NCI-H446 treated with DMSO at 0.1 percent for 48 hours (cell line): Measurements from ENCODE around the gene MICAL3.
A peak's percentile ranks its signal among the peaks of the same experiment; 100 is the strongest.

ENCODE experiments used
- DNase-seq: peaks from one replicate; lab custom pipeline; 2025; lab: John Stamatoyannopoulos, UW

The MICAL3 gene

GRCh38 chr22:17913801-17914347 lies 110.5 kb downstream of the MICAL3 start:
- no peak for DNase-seq

GRCh38 chr22:17912945-17913721 lies 111.2 kb downstream of the MICAL3 start:
- DNase-seq, result no peak

GRCh38 chr22:17911887-17912286 lies 112.5 kb downstream of the MICAL3 start:
- DNase-seq, result no peak

- no peak for DNase-seq
These were observed 113.1 kb downstream of the MICAL3 start for GRCh38 chr22:17911312-17911705.

GRCh38 chr22:17910561-17911311 lies 113.6 kb downstream of the MICAL3 start:
- peak; percentile 24 for DNase-seq

GRCh38 chr22:17907748-17908051 lies 116.7 kb downstream of the MICAL3 start:
- DNase-seq, result no peak

GRCh38 chr22:17906978-17907747 lies 117.2 kb downstream of the MICAL3 start:
- DNase-seq, result no peak

- DNase-seq, result no peak
These were observed 118.9 kb downstream of the MICAL3 start for GRCh38 chr22:17905445-17905844.

GRCh38 chr22:17903564-17904295 lies 120.6 kb downstream of the MICAL3 start:
- no peak for DNase-seq

- DNase-seq, result no peak
These were observed 121.4 kb downstream of the MICAL3 start for GRCh38 chr22:17902960-17903359.

GRCh38 chr22:17898375-17898774 lies 126.0 kb downstream of the MICAL3 start:
- no peak for DNase-seq

- DNase-seq, result no peak
These were observed 126.5 kb downstream of the MICAL3 start for GRCh38 chr22:17897858-17898257.

- no peak for DNase-seq
These were observed 126.9 kb downstream of the MICAL3 start for GRCh38 chr22:17897426-17897825.

- no peak for DNase-seq
These were observed 127.8 kb downstream of the MICAL3 start for GRCh38 chr22:17896586-17896985.

- DNase-seq, result no peak
These were observed 130.3 kb downstream of the MICAL3 start for GRCh38 chr22:17893900-17894535.

GRCh38 chr22:17892376-17892775 lies 132.0 kb downstream of the MICAL3 start:
- DNase-seq, result no peak

- DNase-seq, result peak; percentile 41
These were observed 132.7 kb downstream of the MICAL3 start for GRCh38 chr22:17891481-17892167.

- DNase-seq, result peak; percentile 29
These were observed 133.5 kb downstream of the MICAL3 start for GRCh38 chr22:17890892-17891291.

- no peak for DNase-seq
These were observed 134.1 kb downstream of the MICAL3 start for GRCh38 chr22:17890245-17890671.

GRCh38 chr22:17888855-17889254 lies 135.5 kb downstream of the MICAL3 start:
- DNase-seq, result no peak

- no peak for DNase-seq
These were observed 135.9 kb downstream of the MICAL3 start for GRCh38 chr22:17888439-17888838.
